BJ (cell line): ENCODE results near the gene PRRX2. TPM values are rescaled to one million over a fixed set of nuclear protein-coding genes. Genes with fewer than 3 reads are reported as not detected.

ENCODE experiments used
- CTCF ChIA-PET: fragments of 350-600 bp; formaldehyde crosslinking; extraction: SDS; loops from one replicate; lab custom pipeline; 2021; ENCODE audit warnings: antibody characterized with exemption, inconsistent platforms; lab: Yijun Ruan, JAX
- POLR2A ChIA-PET: fragments of 300-600 bp; sonication (Branson Sonifier 250); formaldehyde crosslinking; extraction: SDS; loops from one replicate; lab custom pipeline; 2021; ENCODE audit warnings: antibody characterized with exemption; lab: Charles Lee
- DNase-seq: peaks from one replicate; pipeline ENCODE4 v3.0.0-alpha.2; 2011; ENCODE audit warnings: low read depth
- H3K27me3 ChIP-seq: 2 replicates; pipeline ENCODE4 v1.6.0; 2011; ENCODE audit warnings: low read length; ENCODE audit not compliant: control insufficient read depth, insufficient read depth
- H3K36me3 ChIP-seq: 2 replicates; pipeline ENCODE4 v1.5.1; 2011; ENCODE audit warnings: low read length; ENCODE audit not compliant: control insufficient read depth, insufficient read depth
- H3K4me3 ChIP-seq: 2 replicates; pipeline ENCODE4 v1.5.1; 2011; ENCODE audit warnings: low read depth, mild to moderate bottlenecking, control low read depth, low read length
- CTCF ChIP-seq: IDR thresholded peaks from 2 replicates; pipeline ENCODE4 v1.5.1; 2011; ENCODE audit warnings: low read depth, mild to moderate bottlenecking, control low read depth, inconsistent platforms, low read length, moderate library complexity; ENCODE audit not compliant: insufficient read depth
- polyA plus RNA-seq: library from polyadenylated mRNA; depleted of rRNA; stranded (reverse); fragments of >200 nt; gene quantifications from 2 replicates; pipeline ENCODE4 v1.2.3, GENCODE V29; 2011

PRRX2 gene
- polyA plus RNA-seq, 1 experiment, result 37.4 TPM

GRCh38 chr9:129639756-129640085 lies 25.7 kb upstream of the PRRX2 start:
- no peak for DNase-seq
- peaks cover 39% of the 10 kb centered on the region for H3K36me3 ChIP-seq
- H3K4me3 ChIP-seq, result no peak overlapping the region
- POLR2A ChIA-PET, result interaction anchor here (0.5 to 0.6 kb wide), 3 partner anchors 32 to 332 kb away, joined by 3 to 4 read pairs (median 3); no protein-coding TSS in a partner anchor
- no peak for TF ChIP-seq CTCF
- CTCF ChIA-PET, result interaction anchor here (1.0 to 6.2 kb wide), 8 partner anchors 10 to 508 kb away, joined by 3 to 79 read pairs (median 17); no protein-coding TSS in a partner anchor
- no peaks in the 10 kb centered on the region for H3K27me3 ChIP-seq

GRCh38 chr9:129640086-129640870 lies 25.2 kb upstream of the PRRX2 start:
- DNase-seq, result no peak
- no peak for TF ChIP-seq CTCF
- Histone ChIP-seq H3K36me3 (peaks cover 33% of the 10 kb centered on the region), H3K27me3 (no peaks in the 10 kb centered on the region), H3K4me3 (peak overlapping the region; percentile 98; the same call in 1 of the 2 replicates)
- CTCF ChIA-PET, result interaction anchor here (0.8 to 6.2 kb wide), 10 partner anchors 10 to 508 kb away, joined by 3 to 79 read pairs (median 13); no protein-coding TSS in a partner anchor
- POLR2A ChIA-PET, result interaction anchor here (0.6 kb wide), 1 partner anchor 65 kb away, joined by 4 read pairs; no protein-coding TSS in a partner anchor

GRCh38 chr9:129640871-129641749 lies 24.3 kb upstream of the PRRX2 start:
- peaks cover 29% of the 10 kb centered on the region for H3K36me3 ChIP-seq
- DNase-seq, result no peak
- no peaks in the 10 kb centered on the region for H3K27me3 ChIP-seq
- ChIA-PET CTCF (interaction anchor here (0.8 to 6.2 kb wide), 6 partner anchors 11 to 143 kb away, joined by 3 to 79 read pairs (median 40); no protein-coding TSS in a partner anchor), POLR2A (no interaction called here)
- TF ChIP-seq CTCF, result no peak
- H3K4me3 ChIP-seq, result peak overlapping the region; percentile 98

- ChIA-PET CTCF (interaction anchor here (0.5 to 6.2 kb wide), 32 partner anchors 10 to 1543 kb away, joined by 3 to 79 read pairs (median 4); partner anchors contain the start of genes NTMT1 and PRRX2), POLR2A (no interaction called here)
Observed at GRCh38 chr9:129641750-129642585, 23.5 kb upstream of the PRRX2 start, which contains the start of gene ASB6. TSS of gene ASB6 (minus strand) at chr9:129642151. CDS start at chr9:129641999, 152 bp downstream.

More at GRCh38 chr9:129641750-129642585, 23.5 kb upstream of the PRRX2 start, which contains the start of gene ASB6:
- TF ChIP-seq CTCF, result peak; percentile 83
- peak; percentile 69 for DNase-seq
- no peaks in the 10 kb centered on the region for H3K27me3 ChIP-seq
- H3K4me3 ChIP-seq, result peak within 1 kb of the TSS; percentile 98
- H3K36me3 ChIP-seq, result peaks cover 27% of the 10 kb centered on the region
